ENCODE measurements around the gene DSG2. TPM values are rescaled to one million over a fixed set of nuclear protein-coding genes. Genes with fewer than 3 reads are reported as not detected.

DSG2 gene
- total RNA-seq, 1 donor = 9.0 TPM

GRCh38 chr18:31592506-31593157 is 94.7 kb downstream of the DSG2 start:
- H3K9me3 ChIP-seq (ENCODE audit: low read depth, low read length) = no peaks in the 10 kb centered on the region
- H3K36me3 ChIP-seq (ENCODE audit: insufficient read depth, low read length) = no peaks in the 10 kb centered on the region
- no peak for TF ChIP-seq CTCF (IDR thresholded peaks at IDR 0.05; ENCODE audit: extremely low read depth, low read depth, low read length)
- H3K4me1 ChIP-seq (ENCODE audit: insufficient read depth, low read length) = no peaks in the 10 kb centered on the region
- H3K4me2 ChIP-seq (ENCODE audit: insufficient read depth, low read length) = no peak overlapping the region
- H4K20me1 ChIP-seq (ENCODE audit: insufficient read depth, low read length) = no peaks in the 10 kb centered on the region
- H3K79me2 ChIP-seq (ENCODE audit: insufficient read depth, low read length) = no peaks in the 10 kb centered on the region
- H3K27me3 ChIP-seq (ENCODE audit: insufficient read depth, low read length) = no peaks in the 10 kb centered on the region
- H3K27ac ChIP-seq (ENCODE audit: low read depth, low read length) = no peak overlapping the region
- DNase-seq (ENCODE audit: insufficient read length, low spot score, missing footprints) = no peak
- H2AFZ ChIP-seq (ENCODE audit: low read length) = no peak overlapping the region
- H3K4me3 ChIP-seq (ENCODE audit: insufficient read depth, low read length) = no peak overlapping the region

DNA sequence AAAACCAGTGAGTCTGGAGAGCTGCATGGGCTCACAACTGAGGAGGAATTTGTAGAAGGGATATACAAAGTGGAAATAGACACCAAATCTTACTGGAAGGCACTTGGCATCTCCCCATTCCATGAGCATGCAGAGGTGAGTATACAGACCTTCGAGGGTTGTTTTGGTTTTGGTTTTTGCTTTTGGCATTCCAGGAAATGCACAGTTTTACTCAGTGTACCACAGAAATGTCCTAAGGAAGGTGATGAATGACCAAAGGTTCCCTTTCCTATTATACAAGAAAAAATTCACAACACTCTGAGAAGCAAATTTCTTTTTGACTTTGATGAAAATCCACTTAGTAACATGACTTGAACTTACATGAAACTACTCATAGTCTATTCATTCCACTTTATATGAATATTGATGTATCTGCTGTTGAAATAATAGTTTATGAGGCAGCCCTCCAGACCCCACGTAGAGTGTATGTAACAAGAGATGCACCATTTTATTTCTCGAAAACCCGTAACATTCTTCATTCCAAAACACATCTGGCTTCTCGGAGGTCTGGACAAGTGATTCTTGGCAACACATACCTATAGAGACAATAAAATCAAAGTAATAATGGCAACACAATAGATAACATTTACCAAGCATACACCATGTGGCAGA is 97.3 kb downstream of the DSG2 start:
- Histone ChIP-seq H3K79me2 (ENCODE audit: insufficient read depth, low read length) (no peaks in the 10 kb centered on the region), H2AFZ (ENCODE audit: low read length) (no peak overlapping the region), H3K27me3 (ENCODE audit: insufficient read depth, low read length) (no peaks in the 10 kb centered on the region), H3K4me1 (ENCODE audit: insufficient read depth, low read length) (no peaks in the 10 kb centered on the region), H3K4me3 (ENCODE audit: insufficient read depth, low read length) (no peak overlapping the region), H3K4me2 (ENCODE audit: insufficient read depth, low read length) (no peak overlapping the region), H3K27ac (ENCODE audit: low read depth, low read length) (no peak overlapping the region), H3K9me3 (ENCODE audit: low read depth, low read length) (no peaks in the 10 kb centered on the region), H3K36me3 (ENCODE audit: insufficient read depth, low read length) (no peaks in the 10 kb centered on the region), H4K20me1 (ENCODE audit: insufficient read depth, low read length) (no peaks in the 10 kb centered on the region)
- DNase-seq (ENCODE audit: insufficient read length, low spot score, missing footprints) = no peak
- TF ChIP-seq CTCF (IDR thresholded peaks at IDR 0.05; ENCODE audit: extremely low read depth, low read depth, low read length) = no peak

DNA sequence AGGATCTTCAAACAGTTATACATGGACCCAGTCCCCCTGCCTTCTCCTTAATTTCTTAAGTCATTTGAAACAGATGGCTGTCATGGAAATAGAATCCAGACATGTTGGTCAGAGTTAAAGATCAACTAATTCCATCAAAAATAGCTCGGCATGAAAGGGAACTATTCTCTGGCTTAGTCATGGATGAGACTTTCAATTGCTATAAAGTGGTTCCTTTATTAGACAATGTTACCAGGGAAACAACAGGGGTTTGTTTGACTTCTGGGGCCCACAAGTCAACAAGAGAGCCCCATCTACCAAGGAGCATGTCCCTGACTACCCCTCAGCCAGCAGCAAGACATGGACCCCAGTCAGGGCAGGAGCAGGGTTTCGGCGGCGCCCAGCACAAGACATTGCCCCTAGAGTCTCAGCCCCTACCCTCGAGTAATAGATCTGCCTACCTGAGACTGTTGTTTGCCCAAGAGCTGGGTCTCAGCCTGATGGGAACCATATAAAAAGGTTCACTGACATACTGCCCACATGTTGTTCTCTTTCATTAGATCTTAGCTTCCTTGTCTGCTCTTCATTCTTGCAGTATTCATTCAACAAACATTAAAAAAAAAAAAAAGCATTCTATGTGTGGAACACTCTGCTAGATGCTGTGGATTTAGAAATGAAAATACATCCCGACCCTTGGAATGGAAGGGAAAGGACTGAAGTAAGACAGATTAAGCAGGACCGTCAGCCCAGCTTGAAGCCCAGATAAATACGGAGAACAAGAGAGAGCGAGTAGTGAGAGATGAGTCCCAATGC is 98.3 kb downstream of the DSG2 start:
- no peaks in the 10 kb centered on the region for H3K36me3 ChIP-seq (ENCODE audit: insufficient read depth, low read length)
- no peaks in the 10 kb centered on the region for H4K20me1 ChIP-seq (ENCODE audit: insufficient read depth, low read length)
- no peak overlapping the region for H2AFZ ChIP-seq (ENCODE audit: low read length)
- H3K4me3 ChIP-seq (ENCODE audit: insufficient read depth, low read length) = no peak overlapping the region
- no peak overlapping the region for H3K27ac ChIP-seq (ENCODE audit: low read depth, low read length)
- no peaks in the 10 kb centered on the region for H3K27me3 ChIP-seq (ENCODE audit: insufficient read depth, low read length)
- H3K4me1 ChIP-seq (ENCODE audit: insufficient read depth, low read length) = no peaks in the 10 kb centered on the region
- no peak overlapping the region for H3K4me2 ChIP-seq (ENCODE audit: insufficient read depth, low read length)
- TF ChIP-seq CTCF (IDR thresholded peaks at IDR 0.05; ENCODE audit: extremely low read depth, low read depth, low read length) = no peak
- H3K9me3 ChIP-seq (ENCODE audit: low read depth, low read length) = no peaks in the 10 kb centered on the region
- DNase-seq (ENCODE audit: insufficient read length, low spot score, missing footprints) = peak; percentile 54
- no peaks in the 10 kb centered on the region for H3K79me2 ChIP-seq (ENCODE audit: insufficient read depth, low read length)
